GM21723 (cell line): ENCODE data around the gene DNAH1.
"Not testable (repeated sequence)": the region's sequence is repeated elsewhere in the genome, so short reads cannot be mapped to it uniquely, and the experiment has no call there.

Source experiments
- ATAC-seq: cut with Tn5 transposase; IDR thresholded peaks from one replicate; pipeline ENCODE4 v1.9.1; 2021; ENCODE audit warnings: mild to moderate bottlenecking, moderate library complexity; ENCODE audit not compliant: unreplicated experiment

Gene DNAH1

GRCh38 chr3:52331906-52332305, 15.8 kb downstream of the DNAH1 start:
- ATAC-seq: no peak

- ATAC-seq: no peak
These were observed 17.9 kb downstream of the DNAH1 start for GRCh38 chr3:52333869-52334557.

- ATAC-seq: not testable (repeated sequence)
These were observed 22.0 kb downstream of the DNAH1 start for GRCh38 chr3:52338131-52338530.

GRCh38 chr3:52339612-52340011, 23.5 kb downstream of the DNAH1 start:
- no peak for ATAC-seq

- no peak for ATAC-seq
These were observed 25.0 kb downstream of the DNAH1 start for GRCh38 chr3:52341123-52341522.

- ATAC-seq: no peak
These were observed 28.0 kb downstream of the DNAH1 start for GRCh38 chr3:52343946-52344600.

- ATAC-seq: no peak
These were observed 29.5 kb downstream of the DNAH1 start for GRCh38 chr3:52345521-52346109.

- no peak for ATAC-seq
These were observed 30.8 kb downstream of the DNAH1 start for GRCh38 chr3:52346623-52347530.

- no peak for ATAC-seq
These were observed 31.9 kb downstream of the DNAH1 start for GRCh38 chr3:52347716-52348635.

- ATAC-seq: no peak
These were observed 33.0 kb downstream of the DNAH1 start for GRCh38 chr3:52349131-52349530.

- ATAC-seq: no peak
These were observed 33.7 kb downstream of the DNAH1 start for GRCh38 chr3:52349611-52350395.

- no peak for ATAC-seq
These were observed 34.3 kb downstream of the DNAH1 start for GRCh38 chr3:52350416-52350815.

GRCh38 chr3:52350981-52351761, 35.1 kb downstream of the DNAH1 start:
- no peak for ATAC-seq

GRCh38 chr3:52351762-52352368, 35.7 kb downstream of the DNAH1 start:
- ATAC-seq: no peak

- ATAC-seq: no peak
These were observed 36.4 kb downstream of the DNAH1 start for GRCh38 chr3:52352566-52352965.

- ATAC-seq: no peak
These were observed 37.3 kb downstream of the DNAH1 start for GRCh38 chr3:52353291-52353855.

- no peak for ATAC-seq
These were observed 38.6 kb downstream of the DNAH1 start for GRCh38 chr3:52354676-52355075.

GRCh38 chr3:52355526-52355925, 39.4 kb downstream of the DNAH1 start:
- no peak for ATAC-seq
